Fibroblast of lung (primary cell): ENCODE results near the gene TOMM70.
"Not testable (repeated sequence)": the region's sequence is repeated elsewhere in the genome, so short reads cannot be mapped to it uniquely, and the experiment has no call there.

Experiments used
- EZH2 ChIP-seq: IDR thresholded peaks from 2 replicates; pipeline ENCODE4 v1.5.1; 2012; ENCODE audit warnings: low read length, control low read depth, mild to moderate bottlenecking; ENCODE audit errors: missing control alignments
- TF ChIP-seq, protein P1 (sequence below), 2 donors: IDR thresholded peaks in 1 of 2; conservative IDR thresholded peaks in 1 of 2; 1 replicate in 1 of 2; 2 replicates in 1 of 2; pipeline ENCODE4 v1.5.1; 2011 to 2012; ENCODE audit warnings: low read length in 2 of 2, control low read depth in 1 of 2, inconsistent platforms in 1 of 2, low read depth in 1 of 2, mild to moderate bottlenecking in 1 of 2

DNA sequence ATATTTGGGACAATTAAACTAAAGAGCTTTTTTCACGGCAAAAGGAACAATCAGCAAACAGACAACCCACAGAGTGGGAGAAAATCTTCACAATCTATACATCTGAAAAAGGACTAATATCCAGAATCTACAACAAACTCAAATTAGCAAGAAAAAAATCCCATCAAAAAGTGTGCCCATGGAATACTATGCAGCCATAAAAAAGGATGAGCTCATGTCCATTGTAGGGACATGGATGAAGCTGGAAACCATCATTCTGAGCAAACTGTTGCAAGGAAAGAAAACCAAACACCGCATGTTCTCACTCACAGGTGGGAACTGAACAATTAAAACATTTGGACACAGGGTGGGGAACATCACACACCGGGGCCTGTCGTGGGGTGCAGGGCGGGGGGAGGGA is 73.5 kb downstream of the TOMM70 start:
- TF ChIP-seq, protein P1, sequence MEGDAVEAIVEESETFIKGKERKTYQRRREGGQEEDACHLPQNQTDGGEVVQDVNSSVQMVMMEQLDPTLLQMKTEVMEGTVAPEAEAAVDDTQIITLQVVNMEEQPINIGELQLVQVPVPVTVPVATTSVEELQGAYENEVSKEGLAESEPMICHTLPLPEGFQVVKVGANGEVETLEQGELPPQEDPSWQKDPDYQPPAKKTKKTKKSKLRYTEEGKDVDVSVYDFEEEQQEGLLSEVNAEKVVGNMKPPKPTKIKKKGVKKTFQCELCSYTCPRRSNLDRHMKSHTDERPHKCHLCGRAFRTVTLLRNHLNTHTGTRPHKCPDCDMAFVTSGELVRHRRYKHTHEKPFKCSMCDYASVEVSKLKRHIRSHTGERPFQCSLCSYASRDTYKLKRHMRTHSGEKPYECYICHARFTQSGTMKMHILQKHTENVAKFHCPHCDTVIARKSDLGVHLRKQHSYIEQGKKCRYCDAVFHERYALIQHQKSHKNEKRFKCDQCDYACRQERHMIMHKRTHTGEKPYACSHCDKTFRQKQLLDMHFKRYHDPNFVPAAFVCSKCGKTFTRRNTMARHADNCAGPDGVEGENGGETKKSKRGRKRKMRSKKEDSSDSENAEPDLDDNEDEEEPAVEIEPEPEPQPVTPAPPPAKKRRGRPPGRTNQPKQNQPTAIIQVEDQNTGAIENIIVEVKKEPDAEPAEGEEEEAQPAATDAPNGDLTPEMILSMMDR (conservative IDR thresholded peaks at IDR 0.05 in 1 of 2, IDR thresholded peaks at IDR 0.05 in 1 of 2; ENCODE audit: low read depth in 1 of 2, low read length in 2 of 2): not testable (repeated sequence)
- TF ChIP-seq EZH2: not testable (repeated sequence)
